ENCODE results near the gene TMEM63A. TPM values are rescaled to one million over a fixed set of nuclear protein-coding genes. Genes with fewer than 3 reads are reported as not detected.

The TMEM63A gene
- total RNA-seq, result 8.8 and 10.2 TPM in 2 replicates

GRCh38 chr1:225881959-225882693 lies at the start of gene TMEM63A:
Gene TMEM63A, minus strand, starts transcription at chr1:225882380. Its CDS starts 4,800 bp downstream, at chr1:225877580.

GRCh38 chr1:225923692-225924555 lies 41.7 kb upstream of the TMEM63A start, which contains the start of gene PYCR2:
Gene PYCR2, minus strand, starts transcription at chr1:225924250. Its CDS starts 140 bp downstream, at chr1:225924110.

DNA sequence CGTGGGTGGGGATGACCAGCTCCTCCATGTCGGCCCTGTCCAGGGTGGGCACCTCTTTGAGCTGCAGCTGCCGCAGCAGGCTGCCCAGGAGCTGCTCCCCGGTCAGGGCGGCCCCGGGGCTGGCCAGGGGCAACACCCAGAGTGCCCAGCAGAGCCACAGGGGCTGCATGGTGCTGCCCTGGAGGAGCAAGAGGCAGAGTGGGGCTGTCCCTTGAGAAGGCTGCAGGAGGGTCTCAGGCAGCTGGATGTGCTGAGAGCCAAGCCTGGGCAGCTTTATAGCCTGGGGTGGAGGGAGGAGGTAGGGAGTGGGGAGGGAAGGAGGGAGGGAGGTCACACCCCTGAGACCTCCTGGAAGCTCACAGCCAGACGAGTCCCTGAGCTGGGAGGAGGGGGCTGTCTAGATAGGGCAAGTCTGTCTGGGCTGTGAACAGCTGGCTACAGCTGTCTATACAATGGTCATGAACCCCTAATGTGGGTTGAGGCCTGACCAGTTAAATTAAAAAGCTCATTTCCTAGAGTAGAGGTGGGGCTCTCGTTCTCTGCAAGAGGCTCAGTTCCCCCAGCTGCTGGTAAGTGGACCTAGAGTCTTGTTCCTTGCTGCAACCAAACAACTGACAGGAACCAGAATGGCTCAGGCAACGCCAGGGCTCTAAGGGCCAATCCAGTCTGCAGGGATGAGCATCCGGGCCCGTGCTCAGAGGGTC lies 6.9 kb upstream of the TMEM63A start, which contains the start of gene LEFTY1:
Gene LEFTY1, minus strand, starts transcription at position 249 of the 704 bp plus-strand sequence. Its CDS starts 80 bp downstream, at position 169.

GRCh38 chr1:225809842-225810578 lies 72.2 kb downstream of the TMEM63A start, which contains the start of gene EPHX1:
Gene EPHX1, plus strand, starts transcription at chr1:225810124. Its CDS starts 18,606 bp downstream, at chr1:225828730.

Other genes starting within 250 kb of the TMEM63A start
- 45.1 and 47.0 TPM in 2 replicates for gene ENAH, start 229.3 kb downstream of the TMEM63A start, total RNA-seq
- 297 and 324 TPM in 2 replicates for gene SRP9, start 104.6 kb downstream of the TMEM63A start, total RNA-seq
- 39.4 and 43.9 TPM in 2 replicates for gene EPHX1, start 72.3 kb downstream of the TMEM63A start, total RNA-seq
- not detected in 2 replicates for gene LEFTY1, start 6.8 kb upstream of the TMEM63A start, total RNA-seq
- gene PYCR2, start 41.9 kb upstream of the TMEM63A start, total RNA-seq, result 41.6 and 45.2 TPM in 2 replicates
- not detected in 2 replicates for gene LEFTY2, start 58.8 kb upstream of the TMEM63A start, total RNA-seq
- 11.9 and 13.5 TPM in 2 replicates for gene SDE2, start 117.0 kb upstream of the TMEM63A start, total RNA-seq
- 288 and 309 TPM in 2 replicates for gene H3-3A, start 180.3 kb upstream of the TMEM63A start, total RNA-seq

Data from mammary microvascular endothelial cell (primary cell).